Large intestine (tissue), 3 donors: ENCODE measurements around the gene METTL16. TPM values are rescaled to one million over a fixed set of nuclear protein-coding genes. Genes with fewer than 3 reads are reported as not detected.

Experiments used
- DNase-seq, 2 donors: peaks; one replicate each; pipeline versions ENCODE4 v3.0.0 to v3.0.0-alpha.2; 2013
- H3K27ac ChIP-seq: one replicate; pipeline ENCODE4 v1.5.1; 2013; ENCODE audit warnings: low read length
- H3K27me3 ChIP-seq: 2 replicates; pipeline ENCODE4 v1.6.1; 2013; ENCODE audit warnings: low read length; ENCODE audit not compliant: control insufficient read depth, insufficient read depth
- H3K36me3 ChIP-seq: 2 replicates; pipeline ENCODE4 v1.6.1; 2013; ENCODE audit warnings: low read length; ENCODE audit not compliant: control insufficient read depth, insufficient read depth
- H3K4me1 ChIP-seq: one replicate; pipeline ENCODE4 v1.6.1; 2013; ENCODE audit warnings: low read length; ENCODE audit not compliant: control insufficient read depth, insufficient read depth
- H3K4me3 ChIP-seq: one replicate; pipeline ENCODE4 v1.5.1; 2013; ENCODE audit warnings: low read length
- H3K9me3 ChIP-seq: one replicate; pipeline ENCODE4 v1.6.1; 2013; ENCODE audit warnings: mild to moderate bottlenecking, low read depth, low read length, moderate library complexity; ENCODE audit not compliant: control insufficient read depth
- WGBS: methylation state at CpG from one replicate; pipeline ENCODE4 v1.1.5; 2013; ENCODE audit warnings: low lambda C conversion rate; ENCODE audit not compliant: insufficient coverage; 5-methylcytosine and 5-hydroxymethylcytosine counted together
- polyA plus RNA-seq: library from polyadenylated mRNA; unstranded; fragments of 120-200 nt; gene quantifications from one replicate; pipeline ENCODE4 v1.2.1, GENCODE V29; 2013

The METTL16 gene
- polyA plus RNA-seq, 1 donor = 26.3 TPM

GRCh38 chr17:2375406-2375805, 136.3 kb downstream of the METTL16 start:
- no CpG with 5 or more reads among the region's 19 CpGs for WGBS
- H3K27ac ChIP-seq = no peak overlapping the region
- no peak for DNase-seq
- no peaks in the 10 kb centered on the region for H3K27me3 ChIP-seq
- no peaks in the 10 kb centered on the region for H3K4me1 ChIP-seq
- no peak overlapping the region for H3K4me3 ChIP-seq
- H3K9me3 ChIP-seq = no peaks in the 10 kb centered on the region
- peaks cover 79% of the 10 kb centered on the region for H3K36me3 ChIP-seq

- H3K27ac ChIP-seq = no peak overlapping the region
- H3K36me3 ChIP-seq = peaks cover 72% of the 10 kb centered on the region
- no peak for DNase-seq
- H3K4me1 ChIP-seq = no peaks in the 10 kb centered on the region
- H3K27me3 ChIP-seq = no peaks in the 10 kb centered on the region
- WGBS = 60% methylated on average over 1 of the region's 11 CpGs
- H3K4me3 ChIP-seq = no peak overlapping the region
- no peaks in the 10 kb centered on the region for H3K9me3 ChIP-seq
These were observed 137.0 kb downstream of the METTL16 start for GRCh38 chr17:2374549-2375285.

DNA sequence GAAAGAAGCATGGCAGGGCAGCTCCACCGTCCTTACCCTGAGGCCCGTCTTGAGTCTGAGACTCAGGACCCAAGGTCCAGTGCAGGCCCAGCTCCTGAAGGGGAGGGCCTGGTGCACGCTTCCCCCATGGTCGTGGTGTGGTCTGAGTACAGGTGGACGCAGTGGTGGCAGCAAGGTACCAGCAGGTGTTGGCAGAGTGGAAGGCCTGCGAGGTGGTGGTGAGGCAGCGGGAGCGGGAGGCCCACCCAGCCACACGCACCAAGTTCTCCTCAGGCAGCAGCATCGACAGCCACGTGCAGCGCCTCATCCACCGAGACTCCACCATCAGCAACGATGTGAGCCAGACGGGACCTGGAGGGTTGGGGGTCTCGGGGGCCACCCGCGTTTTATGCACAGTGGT, 138.5 kb downstream of the METTL16 start:
- Histone ChIP-seq H3K9me3 (no peaks in the 10 kb centered on the region), H3K27me3 (no peaks in the 10 kb centered on the region), H3K4me1 (no peaks in the 10 kb centered on the region), H3K27ac (no peak overlapping the region), H3K36me3 (peaks cover 59% of the 10 kb centered on the region), H3K4me3 (no peak overlapping the region)
- DNase-seq = no peak
- no CpG with 5 or more reads among the region's 18 CpGs for WGBS

- no peak for DNase-seq
- no peaks in the 10 kb centered on the region for H3K4me1 ChIP-seq
- no peaks in the 10 kb centered on the region for H3K27me3 ChIP-seq
- no CpG with 5 or more reads among the region's 16 CpGs for WGBS
- no peaks in the 10 kb centered on the region for H3K9me3 ChIP-seq
- H3K36me3 ChIP-seq = peaks cover 57% of the 10 kb centered on the region
- no peak overlapping the region for H3K27ac ChIP-seq
- H3K4me3 ChIP-seq = no peak overlapping the region
These were observed 139.0 kb downstream of the METTL16 start for GRCh38 chr17:2372681-2373080.

GRCh38 chr17:2372180-2372579, 139.5 kb downstream of the METTL16 start:
- Histone ChIP-seq H3K27me3 (no peaks in the 10 kb centered on the region), H3K36me3 (peaks cover 57% of the 10 kb centered on the region), H3K4me3 (no peak overlapping the region), H3K4me1 (no peaks in the 10 kb centered on the region), H3K27ac (no peak overlapping the region), H3K9me3 (no peaks in the 10 kb centered on the region)
- WGBS = no CpG with 5 or more reads among the region's 26 CpGs
- DNase-seq = no peak

DNA sequence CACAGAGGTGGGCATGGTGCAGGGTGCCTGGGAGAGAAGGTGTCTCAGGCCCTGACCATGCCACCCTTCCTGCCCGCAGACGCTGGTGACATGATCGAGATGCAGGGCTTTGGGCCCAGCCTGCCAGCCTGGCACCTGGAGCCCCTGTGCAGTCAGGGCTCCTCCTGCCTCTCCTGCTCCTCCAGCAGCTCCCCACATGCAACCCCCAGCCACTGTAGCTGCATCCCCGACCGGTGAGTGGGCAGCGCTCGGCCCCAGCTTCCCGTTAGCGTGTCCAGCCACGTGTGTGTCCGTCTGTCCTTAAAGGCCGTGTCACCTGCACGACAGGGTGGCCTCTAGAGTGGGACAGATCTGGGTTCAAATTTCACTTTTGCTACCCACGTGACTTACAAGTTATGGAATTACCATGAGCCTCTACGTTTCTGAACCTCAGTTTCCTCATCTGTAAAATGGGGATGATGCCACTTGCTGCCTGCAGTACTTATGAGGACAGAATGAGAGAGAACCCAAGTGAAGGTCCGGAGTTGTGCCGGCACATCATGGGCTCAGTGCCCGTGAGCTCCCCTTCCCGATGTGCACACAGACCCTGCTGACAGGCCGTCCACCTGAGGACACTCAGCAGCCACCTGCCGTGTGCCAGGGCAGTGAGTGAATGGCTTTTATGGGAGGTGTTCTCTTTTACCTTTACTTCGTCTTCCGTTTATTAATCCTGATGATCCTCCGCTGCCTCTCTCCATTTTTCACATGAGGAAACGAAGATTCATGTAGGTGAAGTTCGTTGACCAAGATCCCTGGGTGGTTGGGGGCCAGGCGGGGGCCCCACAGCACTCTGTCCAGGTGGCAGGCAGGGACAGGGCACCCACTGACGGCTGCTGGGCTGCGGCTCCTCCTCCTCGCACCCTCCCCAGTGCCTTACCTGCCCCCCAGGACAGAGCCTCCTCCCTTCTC, 140.2 kb downstream of the METTL16 start:
- no peaks in the 10 kb centered on the region for H3K27me3 ChIP-seq
- no CpG with 5 or more reads among the region's 30 CpGs for WGBS
- peaks cover 52% of the 10 kb centered on the region for H3K36me3 ChIP-seq
- no peaks in the 10 kb centered on the region for H3K9me3 ChIP-seq
- no peak overlapping the region for H3K4me3 ChIP-seq
- DNase-seq = no peak
- H3K27ac ChIP-seq = no peak overlapping the region
- H3K4me1 ChIP-seq = no peaks in the 10 kb centered on the region

GRCh38 chr17:2370211-2370589, 141.5 kb downstream of the METTL16 start:
- Histone ChIP-seq H3K27me3 (no peaks in the 10 kb centered on the region), H3K4me1 (no peaks in the 10 kb centered on the region), H3K27ac (no peak overlapping the region), H3K36me3 (peaks cover 43% of the 10 kb centered on the region), H3K9me3 (no peaks in the 10 kb centered on the region), H3K4me3 (no peak overlapping the region)
- WGBS = no CpG with 5 or more reads among the region's 11 CpGs
- DNase-seq = no peak

DNA sequence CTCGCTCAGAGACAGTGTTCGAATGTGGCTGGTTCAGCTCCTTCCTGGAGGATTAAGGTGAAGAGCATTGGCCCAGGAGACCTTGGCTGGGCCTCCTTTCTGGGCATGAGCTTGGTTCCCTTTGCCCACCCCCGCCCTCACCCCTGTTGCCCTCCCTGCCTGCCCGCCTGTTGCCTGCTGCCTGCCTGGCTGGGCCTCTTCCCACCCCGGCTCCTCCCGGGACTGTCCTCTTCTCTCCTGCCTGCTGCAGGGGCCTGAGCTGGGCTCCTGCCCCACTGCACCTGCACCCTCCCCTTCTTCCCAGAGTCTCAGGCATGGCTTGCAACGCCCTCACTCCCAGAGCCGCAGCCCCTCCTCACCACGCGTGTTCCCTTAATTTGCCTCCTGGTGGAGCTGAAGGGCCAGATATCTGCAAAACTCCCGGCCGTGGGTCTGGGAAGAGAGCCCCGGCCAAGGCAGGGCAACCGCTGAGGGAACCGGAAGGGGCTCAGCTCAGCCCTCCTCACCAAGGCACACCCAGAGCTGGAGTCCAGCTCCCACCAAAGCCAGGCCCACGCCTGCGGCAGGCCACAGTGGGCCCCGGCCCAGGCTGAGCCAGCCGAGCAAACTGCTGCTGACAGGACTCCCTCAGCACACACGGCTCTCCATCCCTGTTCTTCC, 142.0 kb downstream of the METTL16 start:
- Histone ChIP-seq H3K4me1 (no peaks in the 10 kb centered on the region), H3K4me3 (no peak overlapping the region), H3K27ac (no peak overlapping the region), H3K27me3 (no peaks in the 10 kb centered on the region), H3K9me3 (no peaks in the 10 kb centered on the region), H3K36me3 (peaks cover 43% of the 10 kb centered on the region)
- no CpG with 5 or more reads among the region's 20 CpGs for WGBS
- DNase-seq = no peak

- Histone ChIP-seq H3K27me3 (no peaks in the 10 kb centered on the region), H3K4me1 (no peaks in the 10 kb centered on the region), H3K9me3 (no peaks in the 10 kb centered on the region), H3K4me3 (no peak overlapping the region), H3K27ac (no peak overlapping the region), H3K36me3 (peaks cover 46% of the 10 kb centered on the region)
- DNase-seq = no peak
- WGBS = no CpG with 5 or more reads among the region's 5 CpGs
These were observed 142.6 kb downstream of the METTL16 start for GRCh38 chr17:2369039-2369438.

GRCh38 chr17:2368359-2368758, 143.3 kb downstream of the METTL16 start:
- no peak overlapping the region for H3K4me3 ChIP-seq
- no CpG with 5 or more reads among the region's 8 CpGs for WGBS
- no peak for DNase-seq
- no peaks in the 10 kb centered on the region for H3K9me3 ChIP-seq
- H3K27ac ChIP-seq = no peak overlapping the region
- no peaks in the 10 kb centered on the region for H3K27me3 ChIP-seq
- peaks cover 45% of the 10 kb centered on the region for H3K36me3 ChIP-seq
- H3K4me1 ChIP-seq = no peaks in the 10 kb centered on the region
